ENCODE measurements around the gene TMEM63A.
"Not testable (repeated sequence)": the region's sequence is repeated elsewhere in the genome, so short reads cannot be mapped to it uniquely, and the experiment has no call there.

DNA sequence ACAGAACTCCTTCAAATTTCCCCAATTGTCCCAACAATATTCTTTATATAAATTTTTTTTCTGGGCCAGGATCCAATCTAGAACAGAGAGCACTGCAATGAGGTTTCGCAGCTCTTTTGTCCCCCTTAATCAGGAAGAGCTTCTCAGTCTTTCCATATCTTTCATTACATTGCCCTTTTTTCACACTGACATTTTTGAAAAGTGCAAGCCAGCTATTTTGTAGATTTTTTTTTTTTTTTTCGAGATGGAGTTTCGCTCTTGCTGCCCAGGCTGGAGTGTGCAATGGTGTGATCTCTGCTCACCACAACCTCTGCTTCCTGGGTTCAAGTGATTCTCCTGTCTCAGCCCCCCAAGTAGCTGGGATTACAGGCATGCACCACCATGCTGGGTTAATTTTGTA, 75.4 kb downstream of the TMEM63A start:
- TF ChIP-seq, protein P1, sequence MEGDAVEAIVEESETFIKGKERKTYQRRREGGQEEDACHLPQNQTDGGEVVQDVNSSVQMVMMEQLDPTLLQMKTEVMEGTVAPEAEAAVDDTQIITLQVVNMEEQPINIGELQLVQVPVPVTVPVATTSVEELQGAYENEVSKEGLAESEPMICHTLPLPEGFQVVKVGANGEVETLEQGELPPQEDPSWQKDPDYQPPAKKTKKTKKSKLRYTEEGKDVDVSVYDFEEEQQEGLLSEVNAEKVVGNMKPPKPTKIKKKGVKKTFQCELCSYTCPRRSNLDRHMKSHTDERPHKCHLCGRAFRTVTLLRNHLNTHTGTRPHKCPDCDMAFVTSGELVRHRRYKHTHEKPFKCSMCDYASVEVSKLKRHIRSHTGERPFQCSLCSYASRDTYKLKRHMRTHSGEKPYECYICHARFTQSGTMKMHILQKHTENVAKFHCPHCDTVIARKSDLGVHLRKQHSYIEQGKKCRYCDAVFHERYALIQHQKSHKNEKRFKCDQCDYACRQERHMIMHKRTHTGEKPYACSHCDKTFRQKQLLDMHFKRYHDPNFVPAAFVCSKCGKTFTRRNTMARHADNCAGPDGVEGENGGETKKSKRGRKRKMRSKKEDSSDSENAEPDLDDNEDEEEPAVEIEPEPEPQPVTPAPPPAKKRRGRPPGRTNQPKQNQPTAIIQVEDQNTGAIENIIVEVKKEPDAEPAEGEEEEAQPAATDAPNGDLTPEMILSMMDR (IDR thresholded peaks at IDR 0.05) = not testable (repeated sequence)
- TF ChIP-seq POLR2A (IDR thresholded peaks at IDR 0.05) = not testable (repeated sequence)
